Measurements from ENCODE around the gene UNC13D.
"Not testable (repeated sequence)": the region's sequence is repeated elsewhere in the genome, so short reads cannot be mapped to it uniquely, and the experiment has no call there.

DNA sequence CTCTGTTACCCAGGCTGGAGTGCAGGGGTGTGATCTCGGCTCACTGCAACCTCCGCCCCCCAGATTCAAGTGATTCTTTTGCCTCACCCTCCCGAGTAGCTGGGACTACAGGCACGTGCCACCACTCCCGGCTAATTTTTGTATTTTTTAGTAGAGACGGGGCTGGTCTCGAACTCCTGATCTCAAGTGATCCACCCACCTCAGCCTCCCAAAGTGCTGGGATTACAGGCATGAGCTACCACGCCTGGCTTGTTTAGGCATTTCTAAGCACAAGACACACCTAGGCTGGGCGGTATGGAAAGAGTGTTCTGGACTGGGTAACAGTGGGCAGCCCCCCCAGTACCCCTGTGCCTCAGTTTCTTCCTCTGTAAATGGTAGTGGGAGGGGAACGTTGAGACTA is 26.0 kb upstream of the UNC13D start:
- TF ChIP-seq, protein P1, sequence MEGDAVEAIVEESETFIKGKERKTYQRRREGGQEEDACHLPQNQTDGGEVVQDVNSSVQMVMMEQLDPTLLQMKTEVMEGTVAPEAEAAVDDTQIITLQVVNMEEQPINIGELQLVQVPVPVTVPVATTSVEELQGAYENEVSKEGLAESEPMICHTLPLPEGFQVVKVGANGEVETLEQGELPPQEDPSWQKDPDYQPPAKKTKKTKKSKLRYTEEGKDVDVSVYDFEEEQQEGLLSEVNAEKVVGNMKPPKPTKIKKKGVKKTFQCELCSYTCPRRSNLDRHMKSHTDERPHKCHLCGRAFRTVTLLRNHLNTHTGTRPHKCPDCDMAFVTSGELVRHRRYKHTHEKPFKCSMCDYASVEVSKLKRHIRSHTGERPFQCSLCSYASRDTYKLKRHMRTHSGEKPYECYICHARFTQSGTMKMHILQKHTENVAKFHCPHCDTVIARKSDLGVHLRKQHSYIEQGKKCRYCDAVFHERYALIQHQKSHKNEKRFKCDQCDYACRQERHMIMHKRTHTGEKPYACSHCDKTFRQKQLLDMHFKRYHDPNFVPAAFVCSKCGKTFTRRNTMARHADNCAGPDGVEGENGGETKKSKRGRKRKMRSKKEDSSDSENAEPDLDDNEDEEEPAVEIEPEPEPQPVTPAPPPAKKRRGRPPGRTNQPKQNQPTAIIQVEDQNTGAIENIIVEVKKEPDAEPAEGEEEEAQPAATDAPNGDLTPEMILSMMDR (IDR thresholded peaks at IDR 0.05) = not testable (repeated sequence)
- not testable (repeated sequence) for TF ChIP-seq POLR2A (IDR thresholded peaks at IDR 0.05)
